Subcutaneous abdominal adipose tissue (tissue), 5 donors: Measurements from ENCODE around the gene FNDC1.

Experiments used
- H3K27ac ChIP-seq: one replicate; pipeline ENCODE4 v1.7.0; 2013; ENCODE audit warnings: low read depth, mild to moderate bottlenecking, inconsistent platforms, low read length, moderate library complexity
- H3K27me3 ChIP-seq, 5 donors: one replicate each; pipeline ENCODE4 v1.7.0; 2013; ENCODE audit warnings: low read length in 5 of 5, inconsistent platforms in 1 of 5; ENCODE audit not compliant: control insufficient read depth in 5 of 5, insufficient read depth in 4 of 5
- H3K36me3 ChIP-seq, 5 donors: one replicate each; pipeline ENCODE4 v1.7.0; 2013; ENCODE audit warnings: low read length in 5 of 5; ENCODE audit not compliant: control insufficient read depth in 5 of 5, insufficient read depth in 5 of 5
- H3K4me1 ChIP-seq, 5 donors: one replicate each; pipeline ENCODE4 v1.7.0; 2013; ENCODE audit warnings: low read length in 5 of 5, mild to moderate bottlenecking in 3 of 5, moderate library complexity in 1 of 5; ENCODE audit not compliant: control insufficient read depth in 5 of 5, insufficient read depth in 5 of 5
- H3K4me3 ChIP-seq, 5 donors: one replicate each; pipeline ENCODE4 v1.7.0; 2013; ENCODE audit warnings: low read length in 5 of 5, low read depth in 1 of 5
- H3K9ac ChIP-seq, 5 donors: one replicate each; pipeline ENCODE4 v1.7.0; 2013; ENCODE audit warnings: low read length in 5 of 5, mild to moderate bottlenecking in 4 of 5, moderate library complexity in 3 of 5
- H3K9me3 ChIP-seq, 5 donors: one replicate each; pipeline ENCODE4 v1.7.0; 2013; ENCODE audit warnings: low read length in 5 of 5; ENCODE audit not compliant: control insufficient read depth in 5 of 5
- donor health status: healthy.
- donor health status: healthy.
- donor health status: healthy.
- donor health status: healthy.
- donor health status: healthy.

FNDC1 gene

DNA sequence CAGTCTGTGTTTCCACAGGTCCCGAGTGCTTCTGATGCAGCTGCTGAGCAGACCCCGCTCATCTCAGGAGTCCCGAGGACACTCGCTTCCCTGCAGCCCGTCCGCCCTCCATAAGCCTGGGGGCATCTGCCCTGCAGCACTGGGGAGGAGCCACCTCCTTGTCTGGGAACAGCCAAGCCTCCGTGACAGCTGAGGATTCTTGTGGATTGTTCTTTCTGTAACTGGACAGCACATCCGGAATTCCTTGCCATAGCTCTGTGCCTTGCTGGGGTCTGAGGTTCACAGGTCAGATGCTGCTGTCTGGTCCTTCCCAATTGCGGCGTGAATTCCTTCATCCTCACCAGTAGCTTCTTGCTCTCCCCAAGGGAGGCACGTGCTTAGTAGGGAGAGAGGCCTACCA is 38.4 kb upstream of the FNDC1 start:
- Histone ChIP-seq H3K27ac (no peak overlapping the region), H3K36me3 (no peaks in the 10 kb centered on the region), H3K9ac (no peak overlapping the region), H3K9me3 (no peaks in the 10 kb centered on the region), H3K4me1 (peaks cover 0 to 18% (median 3%) of the 10 kb centered on the region in 5 donors), H3K27me3 (peaks cover 0 to 3% (median 0%) of the 10 kb centered on the region in 5 donors), H3K4me3 (no peak overlapping the region)

DNA sequence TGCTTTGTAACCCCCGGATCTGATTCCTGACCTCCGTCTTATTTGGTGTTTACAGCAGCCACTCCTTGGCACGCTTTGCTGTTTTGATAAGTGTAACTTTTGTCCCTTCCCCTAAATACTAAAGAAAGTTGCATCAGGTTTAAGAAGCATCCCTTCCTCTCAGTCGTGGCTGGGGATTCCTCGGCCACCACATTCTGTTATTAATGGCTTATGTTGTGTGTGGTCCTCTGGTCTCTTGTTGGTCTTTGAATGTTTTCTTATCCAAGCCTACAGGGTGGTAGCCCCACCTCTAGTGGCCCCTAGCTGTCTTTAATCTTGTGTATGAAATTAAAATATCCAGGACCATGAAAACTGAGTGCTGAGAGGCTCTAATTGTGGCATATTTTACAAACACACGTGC is 37.5 kb upstream of the FNDC1 start:
- H3K9me3 ChIP-seq, result no peaks in the 10 kb centered on the region
- no peak overlapping the region for H3K9ac ChIP-seq
- no peak overlapping the region for H3K4me3 ChIP-seq
- no peak overlapping the region for H3K27ac ChIP-seq
- H3K4me1 ChIP-seq, result peaks cover 0 to 10% (median under 1%) of the 10 kb centered on the region in 5 donors
- H3K27me3 ChIP-seq, result peaks cover 0 to 3% (median 1%) of the 10 kb centered on the region in 5 donors
- no peaks in the 10 kb centered on the region for H3K36me3 ChIP-seq

DNA sequence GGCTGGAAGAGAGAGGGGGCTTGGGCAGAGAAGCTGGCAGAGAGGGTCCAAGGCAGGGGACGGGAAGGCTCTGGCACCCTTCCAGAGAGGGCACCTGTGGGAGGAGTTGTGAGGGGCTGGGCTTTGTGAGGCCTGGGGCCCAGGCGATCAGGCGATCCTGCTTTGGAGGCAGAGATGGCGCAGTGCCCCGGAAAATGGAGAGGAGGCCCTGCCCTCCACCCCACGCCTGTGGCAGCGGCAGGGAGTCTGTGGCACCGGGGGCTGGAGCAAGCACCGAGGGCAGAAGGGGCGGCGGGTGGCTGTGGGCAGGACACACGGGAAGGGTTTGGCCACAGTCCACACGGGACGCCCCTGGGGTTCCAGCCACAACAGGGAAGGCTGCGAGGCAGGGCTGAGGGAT is 36.5 kb upstream of the FNDC1 start:
- H3K9ac ChIP-seq, result no peak overlapping the region
- no peak overlapping the region for H3K4me3 ChIP-seq
- no peaks in the 10 kb centered on the region for H3K36me3 ChIP-seq
- H3K4me1 ChIP-seq, result peaks cover 0 to 8% (median 0%) of the 10 kb centered on the region in 5 donors
- H3K9me3 ChIP-seq, result no peaks in the 10 kb centered on the region
- H3K27me3 ChIP-seq, result peaks cover 0 to 6% (median 3%) of the 10 kb centered on the region in 5 donors
- no peak overlapping the region for H3K27ac ChIP-seq

DNA sequence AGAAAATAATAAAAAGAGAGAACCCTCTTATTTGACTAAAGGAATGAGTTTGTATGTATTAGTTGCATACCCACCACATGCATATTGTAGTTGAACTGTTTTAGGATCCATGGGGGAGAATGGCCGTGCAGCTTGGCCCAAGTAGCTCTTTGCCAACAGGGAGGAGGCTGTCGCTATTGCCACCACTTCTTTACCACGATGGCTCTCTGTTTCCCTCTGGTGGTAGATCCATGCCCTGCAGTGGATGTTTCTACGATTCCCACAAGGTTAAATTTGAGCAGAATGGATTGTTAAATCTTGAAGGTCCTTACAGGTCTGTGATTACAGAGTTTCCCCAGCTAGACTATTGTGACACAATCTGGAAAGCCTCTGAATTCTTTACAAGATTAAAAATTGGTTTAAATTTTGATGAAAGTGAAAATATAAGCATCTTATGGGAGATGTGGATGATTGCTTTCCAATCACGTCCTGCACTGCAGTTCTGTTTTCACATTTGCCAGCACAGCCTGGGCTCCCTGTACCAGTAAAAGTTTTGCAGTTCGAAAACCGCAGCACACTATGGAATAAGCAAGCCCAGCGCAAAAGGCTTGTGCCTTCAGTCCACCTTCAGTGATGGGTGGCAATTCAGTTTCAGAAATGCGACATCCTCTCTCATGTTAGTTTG is 34.4 kb upstream of the FNDC1 start:
- no peak overlapping the region for H3K9ac ChIP-seq
- H3K27ac ChIP-seq, result no peak overlapping the region
- peaks cover 0 to 8% (median 0%) of the 10 kb centered on the region in 5 donors for H3K4me1 ChIP-seq
- H3K9me3 ChIP-seq, result no peaks in the 10 kb centered on the region
- H3K4me3 ChIP-seq, result no peak overlapping the region
- H3K36me3 ChIP-seq, result no peaks in the 10 kb centered on the region
- peaks cover 0 to 7% (median 3%) of the 10 kb centered on the region in 5 donors for H3K27me3 ChIP-seq

DNA sequence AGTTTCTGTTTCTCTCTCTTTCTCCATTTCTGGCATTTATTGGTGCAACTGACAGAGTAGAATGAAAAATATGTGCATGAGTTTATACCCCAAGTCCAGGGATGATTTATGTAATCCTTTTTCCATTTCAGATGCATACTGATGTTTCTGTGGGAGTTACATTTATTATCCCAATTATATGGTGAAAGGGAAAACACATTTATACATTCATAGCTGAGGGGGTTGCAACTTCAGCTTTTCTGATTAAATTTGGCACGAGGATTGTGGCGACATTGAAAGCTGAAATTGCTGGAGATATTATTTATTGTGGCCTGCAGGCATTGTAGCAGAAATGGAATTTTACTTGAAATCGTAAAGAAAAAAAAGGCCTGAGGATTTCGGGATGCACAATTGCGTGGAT is 31.5 kb upstream of the FNDC1 start:
- Histone ChIP-seq H3K27me3 (peaks cover 0 to 7% (median 3%) of the 10 kb centered on the region in 5 donors), H3K27ac (no peak overlapping the region), H3K4me3 (no peak overlapping the region), H3K4me1 (no peaks in the 10 kb centered on the region), H3K9ac (no peak overlapping the region), H3K9me3 (peaks cover 0 to 3% (median 0%) of the 10 kb centered on the region in 5 donors), H3K36me3 (no peaks in the 10 kb centered on the region)

DNA sequence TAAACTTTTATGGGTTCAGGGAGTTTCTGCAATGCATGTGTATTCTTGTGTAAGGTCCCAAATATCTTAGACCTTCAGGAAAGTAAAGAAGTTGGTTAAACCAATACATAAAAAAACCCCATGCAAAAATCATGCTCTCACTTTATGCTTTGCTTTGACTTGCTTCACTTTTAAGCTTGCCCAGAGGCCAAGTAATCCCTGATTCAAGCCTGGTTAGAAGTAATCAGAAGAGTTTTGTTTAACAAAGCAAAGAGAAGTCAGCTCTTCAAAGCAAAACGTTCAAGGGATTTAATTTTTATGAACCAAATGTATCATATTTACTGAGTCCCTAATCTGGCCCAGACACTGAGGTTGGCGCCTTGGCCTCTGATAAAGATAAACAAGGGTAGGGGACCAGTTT is 26.7 kb upstream of the FNDC1 start:
- Histone ChIP-seq H3K4me1 (no peaks in the 10 kb centered on the region), H3K9ac (no peak overlapping the region), H3K27ac (no peak overlapping the region), H3K36me3 (no peaks in the 10 kb centered on the region), H3K27me3 (peaks cover 0 to 7% (median 0%) of the 10 kb centered on the region in 5 donors), H3K9me3 (peaks cover 0 to 3% (median 0%) of the 10 kb centered on the region in 5 donors), H3K4me3 (no peak overlapping the region)

DNA sequence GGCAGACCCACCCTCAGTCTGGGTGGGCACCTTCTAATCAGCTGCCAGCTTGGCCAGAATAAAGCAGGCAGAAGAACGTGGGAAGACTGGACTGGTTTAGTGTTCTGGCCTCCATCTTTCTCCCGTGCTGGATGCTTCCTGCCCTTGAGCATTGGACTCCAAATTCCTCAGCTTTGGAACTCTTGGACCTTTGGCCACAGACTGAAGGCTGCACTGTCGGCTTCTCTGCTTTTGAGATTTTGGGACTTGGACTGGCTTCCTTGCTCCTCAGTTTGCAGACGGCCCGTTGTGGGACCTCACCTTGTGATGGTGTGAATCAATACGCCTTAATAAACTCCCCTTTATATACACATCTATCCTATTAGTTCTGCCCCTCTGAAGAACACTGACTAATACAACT is 20.6 kb upstream of the FNDC1 start:
- H3K36me3 ChIP-seq, result no peaks in the 10 kb centered on the region
- no peak overlapping the region for H3K9ac ChIP-seq
- peaks cover 0 to 3% (median 0%) of the 10 kb centered on the region in 5 donors for H3K27me3 ChIP-seq
- no peaks in the 10 kb centered on the region for H3K9me3 ChIP-seq
- H3K27ac ChIP-seq, result no peak overlapping the region
- H3K4me1 ChIP-seq, result peaks cover 0 to 9% (median 5%) of the 10 kb centered on the region in 5 donors
- no peak overlapping the region for H3K4me3 ChIP-seq

DNA sequence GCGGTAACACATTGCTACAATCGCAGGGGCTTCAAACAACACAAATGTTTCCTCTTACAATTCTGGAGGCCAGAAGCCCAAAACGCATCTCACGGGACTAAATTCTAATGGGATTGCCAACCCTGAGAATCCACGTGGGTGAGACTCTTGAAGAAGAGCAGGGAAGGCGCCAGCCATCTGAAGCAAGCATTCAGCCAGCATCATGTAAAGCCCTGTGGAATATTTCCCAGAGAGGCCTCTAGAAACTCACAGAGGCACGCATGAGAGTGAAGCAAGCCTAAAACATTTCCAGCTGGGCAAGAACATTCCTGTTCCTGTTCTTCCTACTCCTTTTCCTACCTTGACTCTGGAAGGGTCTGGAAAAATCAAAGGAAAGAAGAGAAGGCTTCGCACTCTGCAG is 19.6 kb upstream of the FNDC1 start:
- no peak overlapping the region for H3K27ac ChIP-seq
- H3K4me3 ChIP-seq, result no peak overlapping the region
- peaks cover 0 to 3% (median 0%) of the 10 kb centered on the region in 5 donors for H3K27me3 ChIP-seq
- H3K9me3 ChIP-seq, result no peaks in the 10 kb centered on the region
- no peaks in the 10 kb centered on the region for H3K36me3 ChIP-seq
- H3K9ac ChIP-seq, result no peak overlapping the region
- H3K4me1 ChIP-seq, result peaks cover 0 to 9% (median 5%) of the 10 kb centered on the region in 5 donors

DNA sequence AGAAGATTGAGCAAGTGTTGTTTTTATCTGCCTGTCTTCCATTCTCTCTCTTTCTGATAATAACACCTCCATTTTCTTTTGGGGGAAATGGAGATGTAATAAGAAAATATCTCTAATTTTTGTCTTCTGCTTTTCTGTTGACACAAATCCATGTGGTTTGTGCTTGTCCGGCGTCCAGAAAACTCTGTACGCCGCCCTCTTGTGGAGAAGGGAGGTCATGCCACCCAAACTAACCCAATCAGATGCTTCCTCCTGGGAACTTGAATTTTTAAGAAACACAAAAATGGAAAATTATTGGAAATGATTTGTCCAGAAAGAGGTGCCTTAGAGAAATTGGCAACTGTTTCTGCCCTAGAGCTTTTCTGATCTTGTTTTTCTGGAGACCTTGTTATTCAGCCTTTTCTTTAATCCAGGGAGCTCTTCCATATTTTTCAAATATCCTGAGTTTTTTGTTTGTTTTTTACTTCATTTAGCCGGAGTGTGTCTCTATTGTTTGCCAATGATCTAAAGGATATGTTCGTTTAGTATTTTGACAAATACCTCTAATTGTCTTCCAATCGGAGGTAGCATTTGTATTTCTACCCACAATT is 17.8 kb upstream of the FNDC1 start:
- no peaks in the 10 kb centered on the region for H3K36me3 ChIP-seq
- no peak overlapping the region for H3K27ac ChIP-seq

DNA sequence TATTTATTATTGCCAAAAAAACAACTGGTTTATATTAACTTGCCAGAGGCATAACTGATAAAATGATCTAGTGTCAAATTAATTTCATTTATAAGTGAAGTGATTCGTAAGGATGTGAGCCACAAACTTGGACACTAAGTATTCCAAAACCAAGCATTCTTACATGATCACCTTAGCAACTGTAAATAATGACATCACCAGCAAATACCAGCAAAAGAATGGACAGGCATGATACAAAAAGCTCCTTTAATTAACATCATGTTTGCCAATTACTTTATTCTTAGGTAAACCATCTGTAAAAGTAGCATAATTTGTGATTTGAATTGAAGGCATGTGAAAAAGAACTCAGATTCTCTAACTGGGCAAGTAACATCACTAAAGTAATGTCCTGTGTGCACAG is 17.2 kb upstream of the FNDC1 start:
- Histone ChIP-seq H3K36me3 (no peaks in the 10 kb centered on the region), H3K4me1 (peaks cover 0 to 9% (median 5%) of the 10 kb centered on the region in 5 donors), H3K4me3 (no peak overlapping the region), H3K9me3 (peaks cover 3 to 8% (median 4%) of the 10 kb centered on the region in 5 donors), H3K9ac (no peak overlapping the region), H3K27me3 (no peaks in the 10 kb centered on the region), H3K27ac (no peak overlapping the region)

More for the DNA sequence above, 17.8 kb upstream of the FNDC1 start:
- peaks cover 0 to 9% (median 5%) of the 10 kb centered on the region in 5 donors for H3K4me1 ChIP-seq
- H3K9me3 ChIP-seq, result peaks cover under 1 to 5% (median 4%) of the 10 kb centered on the region in 5 donors
- no peak overlapping the region for H3K9ac ChIP-seq
- H3K4me3 ChIP-seq, result no peak overlapping the region
- H3K27me3 ChIP-seq, result peaks cover 0 to 3% (median 0%) of the 10 kb centered on the region in 5 donors
